Activated effector memory CD4-positive, alpha-beta T cell treated with Interleukin-2 at 50 U/mL for 16 hours (primary cell): ENCODE data around the gene RNF212.
"Not testable (repeated sequence)": the region's sequence is repeated elsewhere in the genome, so short reads cannot be mapped to it uniquely, and the experiment has no call there.

Source experiments
- DNase-seq: peaks from one replicate; pipeline ENCODE4 v3.0.0-alpha.2; 2020

RNF212 gene, protein sequence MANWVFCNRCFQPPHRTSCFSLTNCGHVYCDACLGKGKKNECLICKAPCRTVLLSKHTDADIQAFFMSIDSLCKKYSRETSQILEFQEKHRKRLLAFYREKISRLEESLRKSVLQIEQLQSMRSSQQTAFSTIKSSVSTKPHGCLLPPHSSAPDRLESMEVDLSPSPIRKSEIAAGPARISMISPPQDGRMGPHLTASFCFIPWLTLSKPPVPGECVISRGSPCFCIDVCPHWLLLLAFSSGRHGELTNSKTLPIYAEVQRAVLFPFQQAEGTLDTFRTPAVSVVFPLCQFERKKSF

GRCh38 chr4:1113311-1114009 is at the start of gene RNF212:
TSS of gene RNF212 (minus strand) at chr4:1113564. CDS start at chr4:1113464, 100 bp downstream.
- peak; percentile 16 for DNase-seq

GRCh38 chr4:1160351-1160750 is 47.0 kb upstream of the RNF212 start:
- DNase-seq: no peak

- no peak for DNase-seq
Measured at GRCh38 chr4:1156069-1156468, 42.7 kb upstream of the RNF212 start.

- DNase-seq: no peak
Measured at GRCh38 chr4:1155314-1155713, 42.0 kb upstream of the RNF212 start.

DNA sequence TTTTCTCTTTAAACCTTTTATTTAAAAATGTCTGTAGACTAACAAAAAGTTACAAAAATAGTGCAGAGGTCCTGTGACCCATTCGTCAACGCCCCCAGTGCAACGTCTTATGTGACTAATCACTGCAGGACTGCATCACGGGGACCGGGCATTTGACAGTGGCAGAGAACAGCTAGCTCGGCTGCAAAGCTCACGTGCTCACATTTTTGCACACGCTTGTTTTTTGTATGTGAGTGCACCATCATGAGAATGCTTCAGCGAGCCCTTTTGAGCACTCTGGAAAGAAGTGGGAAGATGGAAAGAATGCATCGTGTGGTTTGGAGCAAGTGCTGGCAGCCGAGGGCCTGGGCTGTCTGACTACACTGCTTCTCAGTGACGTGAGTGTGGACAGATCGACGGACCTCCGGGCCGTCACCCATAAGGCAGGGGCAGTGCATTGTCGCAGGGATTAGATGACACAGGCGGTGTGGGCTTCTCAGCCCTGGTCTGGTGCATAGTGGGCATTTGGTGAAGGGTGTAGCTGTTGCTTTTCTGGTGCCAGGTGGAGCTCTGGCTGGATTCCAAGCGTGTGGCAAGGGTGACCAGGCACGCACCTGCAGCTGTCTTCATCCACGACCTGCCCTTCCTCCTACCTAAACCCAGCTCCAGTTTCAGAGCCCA is 41.3 kb upstream of the RNF212 start:
- no peak for DNase-seq

DNA sequence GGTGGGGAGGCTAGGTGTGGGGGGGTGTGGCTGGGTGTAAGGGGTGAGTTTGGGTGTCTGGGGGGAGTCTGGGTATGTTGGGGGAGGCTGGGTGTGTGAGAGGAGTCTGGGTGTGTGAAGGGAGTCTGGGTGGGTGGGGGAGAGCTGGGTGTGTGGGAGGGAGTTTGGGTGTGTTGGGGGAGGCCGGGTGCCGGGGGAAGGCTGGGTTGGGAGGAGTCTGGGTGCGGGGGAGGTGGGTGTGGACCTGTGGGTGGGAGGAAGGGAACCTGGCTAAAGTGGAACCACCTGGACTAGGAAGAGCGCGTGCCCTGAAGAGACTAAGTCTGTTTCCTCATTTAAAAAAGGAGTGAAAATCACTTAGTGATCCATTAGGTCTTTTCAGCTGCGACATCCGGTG is 40.8 kb upstream of the RNF212 start:
- no peak for DNase-seq

- DNase-seq: no peak
Measured at GRCh38 chr4:1153567-1154090, 40.3 kb upstream of the RNF212 start.

DNA sequence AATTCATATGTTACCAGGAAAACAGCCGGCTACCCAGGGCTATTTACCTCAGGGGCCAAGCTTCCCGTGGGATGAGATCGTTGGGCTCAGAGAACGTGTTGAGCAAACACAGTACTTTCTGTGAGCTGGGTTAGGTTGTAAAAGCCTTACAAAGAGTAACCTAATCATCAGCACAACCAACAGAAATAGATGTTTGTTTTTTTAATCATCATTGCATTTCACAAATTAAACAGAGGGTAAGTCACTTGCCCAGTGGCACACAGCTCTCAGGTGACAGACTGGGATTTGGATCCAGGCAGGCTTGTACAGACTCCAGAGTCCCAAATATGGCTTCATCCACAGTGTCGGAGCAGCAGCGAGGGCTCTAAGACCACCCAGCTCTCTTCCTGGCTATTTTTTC is 38.9 kb upstream of the RNF212 start:
- no peak for DNase-seq

- no peak for DNase-seq
Measured at GRCh38 chr4:1151541-1151940, 38.2 kb upstream of the RNF212 start.

- DNase-seq: no peak
Measured at GRCh38 chr4:1150875-1151274, 37.5 kb upstream of the RNF212 start.

GRCh38 chr4:1139860-1140259 is 26.5 kb upstream of the RNF212 start:
- no peak for DNase-seq

DNA sequence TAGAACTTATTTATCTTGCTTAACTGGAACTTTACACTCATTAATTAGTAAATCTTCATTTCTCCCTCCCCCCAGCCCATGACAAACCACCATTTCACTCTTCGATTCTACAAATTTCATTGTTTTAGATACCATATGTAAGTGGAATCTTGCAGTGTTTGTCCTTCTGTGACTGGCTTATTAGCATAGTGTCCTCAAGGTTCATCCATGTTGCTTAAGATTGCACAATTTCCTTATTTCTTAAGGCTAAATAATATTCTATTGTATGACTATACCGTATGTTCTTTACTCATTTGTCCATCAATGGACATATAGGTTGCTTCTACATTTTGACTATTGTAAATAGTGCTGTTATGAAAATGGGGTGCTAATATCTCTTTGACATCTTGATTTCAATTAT is 24.5 kb upstream of the RNF212 start:
- no peak for DNase-seq

DNA sequence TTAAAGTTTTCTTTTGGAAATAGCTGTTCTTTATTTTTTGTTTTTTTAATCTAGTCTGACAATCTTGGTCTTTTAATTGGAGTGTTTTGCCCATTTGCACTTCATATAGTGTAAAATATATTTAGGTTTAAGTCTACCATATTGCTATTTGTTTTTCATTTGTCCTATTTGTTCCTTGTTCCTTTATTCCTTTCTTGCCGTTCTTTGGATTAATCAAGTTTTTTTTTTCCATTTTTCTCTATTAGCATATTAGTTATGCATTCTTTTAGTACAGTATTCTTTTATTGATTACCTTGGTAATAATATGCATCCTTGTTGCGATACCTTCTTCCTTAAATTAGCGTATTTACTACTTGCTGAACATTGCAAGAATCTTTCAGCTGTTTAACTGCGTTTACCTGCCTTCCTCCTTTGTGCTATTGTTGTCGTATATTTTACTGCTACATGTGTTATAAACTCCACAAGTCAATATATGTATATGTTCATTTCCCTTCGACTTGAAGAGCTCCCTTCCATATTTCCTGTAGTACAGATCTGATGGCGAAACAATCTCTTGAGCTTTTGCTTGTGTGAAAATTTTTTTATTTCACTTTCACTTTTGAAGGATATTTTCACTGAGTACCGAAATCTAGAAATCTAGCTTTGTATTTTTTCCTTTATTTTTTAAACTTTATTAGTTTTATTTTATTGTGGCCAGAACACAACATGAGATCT is 23.9 kb upstream of the RNF212 start:
- no peak for DNase-seq

DNA sequence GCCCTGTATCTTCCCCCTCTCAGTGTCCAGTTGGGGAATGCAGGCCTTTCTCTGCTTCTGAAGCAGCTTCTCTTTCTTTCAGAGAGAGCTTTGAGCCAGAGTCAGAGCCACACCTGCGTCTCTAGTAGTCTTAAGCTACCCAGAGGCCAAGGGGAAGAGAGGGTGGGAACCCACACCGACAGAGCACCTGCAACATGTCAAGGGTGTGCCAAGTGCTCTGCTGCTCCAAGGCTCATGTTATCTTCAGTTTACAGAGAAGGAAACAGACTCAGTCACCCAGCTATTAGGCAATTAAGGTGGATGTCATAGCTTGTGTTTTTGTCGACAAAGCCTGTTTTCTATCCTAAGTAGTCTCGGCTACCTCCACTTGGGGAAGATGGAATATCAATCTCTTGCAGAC is 22.7 kb upstream of the RNF212 start:
- DNase-seq: no peak

DNA sequence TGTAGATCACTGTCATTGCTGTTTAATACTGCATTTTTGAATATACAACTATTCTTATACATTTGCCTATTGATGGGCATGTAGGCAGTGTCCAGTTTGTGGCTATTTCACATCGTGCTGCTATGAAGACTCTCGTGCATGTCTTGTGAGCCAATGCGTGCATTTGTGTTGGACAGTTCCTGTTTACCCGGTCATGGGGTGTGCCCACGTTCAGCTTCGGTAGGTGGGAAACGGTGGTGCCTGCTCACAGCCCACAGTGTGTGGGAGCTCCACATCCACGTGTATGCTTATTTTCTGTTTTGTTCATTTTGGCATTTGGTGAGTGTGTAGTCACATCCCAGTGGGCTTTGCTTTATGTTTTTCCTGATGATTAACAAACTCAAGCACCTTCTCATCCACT is 19.7 kb upstream of the RNF212 start:
- DNase-seq: no peak

GRCh38 chr4:1130316-1131186 is 17.2 kb upstream of the RNF212 start:
- DNase-seq: peak; percentile 62

DNA sequence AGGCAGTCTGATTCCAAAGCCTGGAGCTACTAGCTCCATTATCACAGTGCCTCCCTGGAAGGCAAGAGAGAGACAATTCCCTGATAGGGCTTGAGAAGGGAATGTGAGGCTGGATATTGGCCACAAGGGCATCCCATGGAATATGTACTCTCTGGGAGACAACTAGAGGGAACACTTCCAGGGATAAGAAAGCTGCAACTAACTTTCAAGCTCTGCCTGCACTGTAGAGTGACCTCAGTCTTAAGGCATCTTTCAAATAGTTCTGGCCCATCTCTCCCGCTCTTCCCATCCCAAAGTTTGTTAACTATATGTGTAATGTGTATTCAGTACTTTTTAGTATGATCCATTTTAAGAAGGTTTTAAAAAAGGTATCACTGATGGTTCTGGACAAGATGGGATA is 13.1 kb upstream of the RNF212 start:
- DNase-seq: no peak

- DNase-seq: not testable (repeated sequence)
Measured at GRCh38 chr4:1125466-1125865, 12.1 kb upstream of the RNF212 start.

DNA sequence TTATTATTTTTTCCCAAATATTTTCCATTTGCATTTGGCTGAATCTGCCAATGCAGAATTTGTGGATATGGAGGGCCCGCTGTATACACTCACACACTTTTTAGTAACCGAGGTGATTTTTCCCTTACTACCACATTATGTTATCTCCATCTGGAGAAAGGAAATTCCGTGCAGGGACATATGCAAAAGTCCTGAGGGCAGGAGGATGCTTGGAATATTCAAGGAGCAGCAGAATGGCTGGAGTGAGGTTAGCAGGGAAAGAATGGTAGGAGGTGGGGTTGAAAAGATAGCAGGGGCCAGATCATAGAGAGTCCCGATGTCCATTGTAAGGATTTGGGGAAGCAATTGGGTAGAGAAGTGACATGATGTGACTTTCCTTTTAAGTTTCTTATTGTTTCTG is 11.5 kb upstream of the RNF212 start:
- DNase-seq: no peak

GRCh38 chr4:1122505-1122904 is 9.1 kb upstream of the RNF212 start:
- no peak for DNase-seq

GRCh38 chr4:1116838-1117237 is 3.5 kb upstream of the RNF212 start:
- DNase-seq: no peak
